GM21737 (cell line): ENCODE data around the gene NTRK3.

ENCODE experiments used
- ATAC-seq: cut with Tn5 transposase; IDR thresholded peaks from one replicate; pipeline ENCODE4 v1.9.1; 2021; ENCODE audit warnings: mild to moderate bottlenecking, moderate library complexity; ENCODE audit not compliant: unreplicated experiment

Gene NTRK3

DNA sequence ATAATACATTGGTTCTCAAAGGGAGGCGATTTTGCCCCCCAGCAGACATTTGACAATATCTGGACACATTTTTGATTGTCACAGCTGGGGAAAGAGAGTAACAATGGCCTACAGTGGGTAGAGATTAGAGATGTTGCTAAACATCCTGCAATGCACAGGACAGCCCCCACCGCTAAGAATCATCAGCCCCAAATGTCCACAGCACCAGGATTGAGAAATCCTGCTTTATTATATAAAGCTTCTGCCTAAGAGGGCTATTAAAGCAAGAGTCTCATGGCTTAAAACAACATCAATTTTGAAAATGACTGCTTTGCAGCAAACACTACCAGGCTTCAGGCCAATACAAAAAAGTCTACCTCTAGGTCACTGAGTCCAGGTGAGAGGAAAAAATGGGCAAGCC is 68.2 kb downstream of the NTRK3 start:
- no peak for ATAC-seq

DNA sequence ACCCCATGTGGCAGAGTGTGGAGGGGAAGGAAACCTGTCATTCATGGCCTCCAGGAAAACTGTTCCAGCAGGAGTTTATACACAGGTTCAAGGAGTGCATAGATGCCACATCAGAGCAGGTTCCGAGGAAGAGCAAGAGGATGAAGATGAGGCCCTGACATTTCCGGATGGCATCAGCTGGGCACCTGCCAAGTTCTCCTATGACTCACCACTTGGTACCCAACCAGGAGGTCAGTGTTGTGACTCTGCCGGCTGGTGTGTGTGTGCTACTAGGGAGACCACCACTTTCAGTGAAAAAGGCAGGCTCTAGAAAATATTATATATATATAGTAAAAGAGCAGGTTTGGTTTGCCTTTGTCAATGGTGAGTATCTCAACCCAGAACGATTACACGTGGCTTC is 69.3 kb downstream of the NTRK3 start:
- no peak for ATAC-seq

DNA sequence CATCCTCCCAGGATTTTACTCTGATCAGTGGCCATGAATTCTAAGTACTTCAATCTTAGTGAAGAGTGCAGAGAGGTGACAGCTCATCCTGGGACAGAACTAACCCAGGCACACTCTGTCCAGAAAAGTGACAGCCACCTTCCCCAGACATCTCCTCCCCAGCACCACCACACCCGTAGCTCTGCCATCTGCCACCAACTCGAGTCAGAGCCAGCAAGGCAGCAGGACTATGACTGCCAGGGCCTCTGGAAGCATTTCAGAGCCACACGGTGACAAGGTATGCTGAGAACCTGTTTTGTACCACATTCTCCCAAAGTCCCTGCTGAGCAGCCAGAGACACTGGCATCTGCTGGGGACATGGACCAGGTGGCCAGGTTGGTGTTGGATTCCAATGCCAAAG is 71.0 kb downstream of the NTRK3 start:
- no peak for ATAC-seq

DNA sequence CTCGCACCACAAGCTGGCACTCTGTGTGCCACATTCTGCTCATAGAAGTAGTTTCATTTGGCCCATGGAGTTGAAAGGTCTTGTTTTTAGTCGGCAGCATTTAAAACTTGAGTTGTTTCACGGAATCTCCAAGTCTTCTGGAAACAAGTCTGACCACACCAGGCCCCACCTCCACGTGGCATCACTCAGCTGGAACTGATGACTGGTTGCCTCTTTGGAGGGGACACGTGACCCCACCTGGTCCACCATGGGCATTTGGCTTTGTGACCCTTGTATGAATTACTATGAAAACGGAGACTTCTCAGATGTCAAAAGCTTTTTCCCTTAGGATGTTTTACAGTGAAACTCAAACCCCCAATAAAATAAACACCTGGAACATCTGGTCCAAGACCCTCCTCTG is 74.9 kb downstream of the NTRK3 start:
- ATAC-seq = no peak

DNA sequence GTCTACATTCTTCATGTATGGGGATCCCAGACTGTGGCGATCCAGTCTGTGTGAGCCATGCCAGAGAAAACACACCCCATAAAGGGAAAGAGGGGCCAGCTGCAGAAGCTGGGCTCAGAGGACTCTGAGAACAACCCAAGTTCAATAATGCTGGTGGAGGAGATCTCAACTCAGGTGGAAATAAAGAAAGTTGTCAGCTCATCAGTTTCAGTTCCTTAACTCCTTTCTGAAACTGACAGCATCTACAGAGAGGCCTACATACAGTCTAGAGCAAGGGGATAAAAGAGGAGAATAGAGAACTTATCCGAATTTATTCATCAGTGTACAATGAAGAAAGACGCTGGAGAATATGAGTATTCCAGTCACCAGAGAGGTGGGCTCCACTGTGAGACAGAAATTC is 77.0 kb downstream of the NTRK3 start:
- peak; percentile 89 for ATAC-seq

DNA sequence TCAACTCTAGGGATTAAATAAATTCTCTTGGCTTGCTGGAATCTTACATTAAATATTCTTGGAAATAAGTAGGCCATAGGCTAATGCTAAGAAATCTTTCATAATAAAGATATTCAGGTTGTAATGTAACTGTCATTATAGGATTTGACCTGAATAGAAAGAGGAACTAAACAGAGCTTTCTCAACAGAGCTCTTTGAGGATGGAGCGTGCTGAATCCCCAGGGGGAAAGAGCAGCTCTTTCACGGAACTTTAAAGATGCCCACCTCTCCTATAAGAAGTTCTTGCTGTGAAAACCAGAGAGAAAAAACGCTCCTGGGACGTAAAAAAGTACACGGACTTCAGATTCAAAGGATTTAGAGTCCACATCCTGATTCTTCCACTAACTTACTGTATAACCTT is 77.9 kb downstream of the NTRK3 start:
- no peak for ATAC-seq

DNA sequence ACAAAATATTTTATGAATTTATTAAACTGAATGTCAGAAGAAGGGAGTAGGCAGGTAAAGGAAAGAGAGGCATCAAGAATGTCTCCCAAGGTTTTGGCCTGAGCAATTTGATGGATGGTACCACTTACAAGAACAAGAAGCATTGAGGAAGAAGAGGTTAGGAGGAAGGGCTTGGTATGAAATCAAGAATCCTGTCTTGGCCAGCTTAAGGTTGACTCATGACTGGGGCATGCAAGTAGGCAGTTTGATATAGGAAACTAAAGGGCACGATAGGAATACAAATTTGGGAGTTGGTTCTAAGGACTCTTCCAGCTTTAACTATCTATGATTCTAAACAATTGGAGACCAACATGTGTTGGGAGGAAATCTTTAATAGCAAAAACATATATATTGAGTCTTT is 79.1 kb downstream of the NTRK3 start:
- no peak for ATAC-seq

DNA sequence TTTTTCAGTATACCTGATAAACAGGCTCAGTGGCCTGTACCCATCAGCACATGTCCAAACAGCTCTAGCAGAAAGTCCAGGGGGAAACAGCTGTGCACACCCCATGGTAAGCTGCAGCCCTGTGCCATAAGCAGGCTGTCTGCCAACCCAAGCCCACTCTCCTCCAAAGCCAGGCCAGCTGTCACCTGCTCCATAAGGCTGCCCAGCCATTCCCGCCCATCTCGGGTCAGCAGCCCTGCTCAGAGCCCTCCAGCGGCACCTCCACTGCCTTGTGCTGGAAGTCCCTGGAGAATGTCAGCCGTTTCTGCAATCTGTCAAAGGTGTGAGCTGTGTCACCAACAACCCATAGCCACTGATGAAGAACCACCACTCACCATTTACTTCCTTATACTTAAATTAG is 82.0 kb downstream of the NTRK3 start:
- no peak for ATAC-seq

DNA sequence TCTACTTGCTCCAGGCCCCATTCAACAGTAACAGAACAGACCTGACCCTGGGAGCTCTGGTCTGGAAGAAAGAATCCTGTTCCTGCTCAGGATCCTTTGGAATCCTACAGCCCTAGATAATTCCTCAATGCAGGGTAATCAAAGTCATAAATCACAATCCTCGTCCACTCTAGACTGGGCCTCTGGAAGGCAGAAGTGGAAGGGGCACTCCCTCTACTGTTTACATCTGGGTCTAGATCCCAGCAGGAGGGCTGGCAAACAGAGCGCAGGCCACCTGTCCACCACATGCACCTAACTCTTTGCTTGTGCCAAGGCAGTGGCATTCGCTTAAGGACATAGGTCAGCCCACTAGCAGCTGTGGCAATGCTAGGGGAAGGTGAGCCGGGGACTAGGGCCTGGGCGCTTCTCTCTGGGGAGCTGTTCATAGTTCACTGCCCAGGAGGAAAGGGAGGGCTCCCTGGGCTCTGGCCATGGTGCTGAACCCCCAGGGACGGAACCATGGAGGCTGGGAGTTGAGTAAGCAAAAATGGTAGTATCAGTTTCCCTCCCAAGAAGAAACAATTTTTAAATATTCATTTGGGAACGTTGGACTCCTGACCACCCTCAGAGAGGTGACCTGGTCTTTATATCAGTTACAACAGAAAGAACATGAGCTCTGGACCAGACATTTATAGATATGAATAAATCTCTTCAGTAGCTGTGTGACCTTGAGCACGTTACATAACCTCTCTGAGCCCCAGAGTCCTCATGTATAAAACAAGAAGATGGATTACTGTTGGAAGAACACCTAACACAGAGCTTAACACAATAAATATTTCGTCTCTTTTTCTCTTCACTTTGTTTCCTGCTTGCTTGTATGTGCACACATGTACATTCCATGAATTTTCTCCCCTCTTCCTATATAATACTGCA is 90.2 kb downstream of the NTRK3 start:
- no peak for ATAC-seq

DNA sequence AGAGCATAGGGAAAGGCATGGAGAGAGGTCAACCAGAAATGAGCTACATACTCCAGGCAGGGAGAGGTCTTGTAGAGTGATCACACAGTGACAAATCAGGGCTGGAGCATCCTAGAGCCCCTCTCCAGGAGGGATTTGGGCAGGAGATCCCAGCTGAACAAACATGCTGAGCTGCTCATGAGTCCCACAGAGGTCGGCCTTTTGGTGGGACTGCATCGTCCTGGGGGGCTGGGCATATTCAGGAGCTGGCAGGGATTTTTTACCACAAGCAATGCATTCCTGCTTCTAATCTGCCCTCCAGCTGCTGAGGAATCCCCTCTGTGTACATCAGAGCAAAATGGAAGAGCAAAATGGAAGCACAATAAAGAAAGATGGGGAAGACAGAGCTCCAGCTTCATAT is 94.9 kb downstream of the NTRK3 start:
- no peak for ATAC-seq

DNA sequence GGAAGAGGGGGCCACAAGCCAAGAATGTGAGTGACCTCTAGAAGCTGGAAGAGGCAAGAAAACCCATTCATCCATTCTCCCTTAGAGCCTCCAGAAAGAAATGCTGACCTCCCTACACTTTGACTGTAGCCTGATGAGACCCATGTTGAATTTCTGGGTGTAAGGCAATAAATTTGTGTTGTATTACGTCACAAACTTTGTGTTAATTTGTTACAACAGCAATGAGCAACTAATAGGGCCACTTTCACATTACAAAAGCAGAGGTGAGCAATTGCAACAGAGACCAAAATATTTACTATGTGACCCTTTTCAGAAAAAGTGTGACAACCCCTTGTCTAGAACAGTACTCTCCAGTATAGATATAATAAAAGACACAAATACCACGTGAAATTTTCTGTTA is 101.2 kb downstream of the NTRK3 start:
- no peak for ATAC-seq

DNA sequence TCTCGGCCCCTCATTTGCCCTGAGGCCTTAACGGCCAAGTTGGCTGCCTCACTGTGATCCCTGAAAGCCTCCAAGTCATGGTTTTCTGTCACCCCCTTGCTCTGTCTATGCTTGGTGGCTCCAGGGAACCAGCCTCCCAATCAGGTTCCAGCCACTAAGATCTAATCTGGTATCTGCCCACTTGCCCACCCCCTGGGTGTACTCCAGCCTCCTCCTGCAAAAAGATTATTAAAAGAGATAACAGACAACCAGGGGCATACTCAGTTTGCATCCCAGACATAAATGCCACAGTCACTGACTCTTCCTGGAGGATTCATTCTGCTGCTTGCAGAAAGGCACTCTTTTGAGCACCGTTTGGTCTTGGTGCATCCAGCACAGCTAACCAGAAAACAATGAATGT is 103.9 kb downstream of the NTRK3 start:
- ATAC-seq = no peak

DNA sequence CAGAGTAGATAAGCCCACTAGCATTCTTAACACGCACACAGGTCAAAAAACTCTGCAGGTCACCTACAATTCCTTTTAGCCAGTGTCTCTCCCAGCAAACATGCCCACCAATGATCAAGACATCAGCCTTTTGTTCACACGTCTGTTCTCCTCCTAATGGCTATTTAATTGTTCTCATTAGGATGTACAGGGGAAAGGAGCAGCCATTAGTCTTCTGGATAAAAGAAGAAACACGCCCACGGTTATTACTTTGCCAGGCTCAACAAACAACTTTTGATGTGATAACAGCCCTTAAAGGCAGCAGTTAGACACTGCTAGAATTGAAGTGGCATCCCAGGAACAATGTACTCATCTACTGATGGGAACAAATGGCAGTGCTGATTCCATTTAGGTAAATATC is 108.8 kb downstream of the NTRK3 start:
- ATAC-seq = no peak

DNA sequence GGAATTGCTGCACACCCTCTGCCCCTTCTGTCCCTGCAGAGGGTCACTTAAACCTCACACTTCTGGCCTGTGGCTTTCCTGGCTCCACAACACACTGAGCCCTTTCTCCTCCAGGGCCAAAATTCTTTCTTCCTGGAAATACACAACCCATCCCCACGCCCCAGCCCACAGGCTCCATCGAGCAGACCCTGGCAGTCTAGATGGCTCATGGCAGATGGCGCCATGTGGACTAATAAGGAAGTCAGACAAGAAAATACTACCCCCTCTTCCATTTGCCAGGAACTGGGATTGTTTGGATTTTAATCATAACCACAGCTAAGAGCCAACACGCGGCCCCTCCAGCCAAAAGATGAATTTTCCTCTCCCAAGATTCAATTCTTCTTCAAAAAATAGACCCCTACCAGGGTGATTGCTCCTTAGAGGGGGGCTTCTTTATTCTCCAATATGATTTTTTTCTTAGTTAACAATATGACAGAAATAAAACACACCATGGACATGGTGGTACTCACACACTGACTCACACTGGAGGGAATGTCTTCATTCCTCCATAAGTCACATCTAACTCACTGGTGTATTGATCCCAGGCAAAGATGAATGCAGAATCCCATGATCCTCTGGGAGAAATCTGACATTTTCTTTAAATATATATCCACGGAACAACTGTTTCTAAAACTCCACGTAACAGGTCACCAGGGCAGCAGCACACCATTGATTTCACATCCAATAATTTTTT is 111.5 kb downstream of the NTRK3 start:
- no peak for ATAC-seq

DNA sequence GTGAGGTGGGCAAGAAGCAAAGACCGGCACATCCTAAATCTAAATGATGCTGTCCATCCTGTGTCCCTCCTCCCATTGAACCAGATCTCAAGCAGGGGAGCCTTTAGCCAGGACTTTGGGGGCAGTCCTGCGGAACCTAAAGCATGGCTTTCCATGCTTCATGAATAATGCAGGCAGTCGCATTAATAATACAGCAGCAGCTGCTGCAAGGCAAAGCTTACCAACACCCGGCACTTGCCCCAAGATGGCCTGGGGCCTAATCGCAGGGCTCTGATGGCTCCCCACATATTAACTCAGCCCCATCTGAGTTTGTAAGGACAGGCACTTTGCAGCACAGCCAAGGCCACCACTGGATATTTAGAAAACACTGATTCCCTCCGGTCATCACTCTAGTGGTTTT is 114.4 kb downstream of the NTRK3 start:
- ATAC-seq = no peak

DNA sequence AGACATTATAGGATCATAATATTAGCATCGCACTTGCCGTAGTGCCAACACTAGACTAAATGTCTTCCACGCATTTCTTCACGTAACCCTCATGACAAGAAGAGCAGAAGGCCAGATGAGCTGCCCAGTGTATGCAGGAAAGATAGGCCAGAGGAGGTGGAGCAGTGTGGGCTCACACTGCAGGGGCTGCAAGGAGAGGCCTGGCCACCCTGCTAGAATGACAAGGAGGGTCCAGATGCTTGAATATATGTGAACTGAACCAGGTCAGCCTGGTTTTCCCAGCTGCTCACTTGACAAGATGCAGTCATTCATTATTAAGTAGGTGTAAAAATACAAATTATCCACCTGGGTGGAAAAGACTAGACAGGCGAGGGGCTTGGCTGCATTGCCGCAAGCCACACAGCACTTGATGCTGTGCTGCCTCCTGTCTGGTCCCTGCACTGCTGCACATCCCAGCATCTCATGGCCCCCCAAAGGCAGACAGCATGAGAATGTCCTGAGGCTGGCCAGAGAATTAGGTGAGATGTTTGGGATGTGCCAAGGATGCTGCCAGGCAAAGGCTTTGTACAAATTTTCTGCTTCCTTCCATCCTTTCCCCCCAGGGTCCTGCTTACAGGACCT is 115.2 kb downstream of the NTRK3 start:
- ATAC-seq = no peak

DNA sequence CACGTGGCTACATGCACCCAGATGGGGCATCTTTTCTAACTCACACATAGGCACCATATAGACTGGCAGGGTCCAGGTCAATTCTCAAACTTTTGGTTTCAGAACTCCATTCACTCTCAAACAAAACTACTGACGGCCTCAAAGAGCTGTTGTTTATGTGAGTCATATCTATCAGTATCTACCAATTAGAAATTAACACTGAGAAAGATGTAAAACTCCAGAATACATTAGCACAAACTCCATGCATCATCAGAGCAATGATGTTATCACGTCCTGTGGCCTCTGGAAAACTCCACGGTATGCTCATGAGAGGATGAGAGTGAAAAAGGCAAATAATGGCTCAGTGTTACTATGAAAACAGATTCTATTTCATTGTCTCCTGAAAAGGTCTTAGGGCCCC is 116.1 kb downstream of the NTRK3 start:
- ATAC-seq = no peak

DNA sequence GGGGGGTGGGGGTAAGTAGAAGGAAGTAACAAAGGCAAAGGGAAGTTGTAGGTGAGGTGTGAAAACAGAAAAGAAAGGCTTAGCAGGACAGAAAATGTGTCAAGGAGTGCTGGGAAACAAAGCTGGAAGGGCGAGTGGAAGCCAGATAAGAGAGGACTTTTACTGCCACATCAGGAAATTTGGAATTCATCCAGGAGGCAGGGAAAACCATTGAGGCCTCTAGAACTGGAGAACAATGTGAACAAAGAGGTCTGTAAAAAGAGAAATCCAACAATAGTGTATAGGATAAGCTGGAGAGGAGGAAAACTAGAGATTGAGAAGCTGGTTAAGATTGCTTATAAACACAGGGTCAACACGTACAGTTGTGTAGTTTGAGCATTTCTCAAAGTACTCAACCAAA is 116.6 kb downstream of the NTRK3 start:
- ATAC-seq = no peak

DNA sequence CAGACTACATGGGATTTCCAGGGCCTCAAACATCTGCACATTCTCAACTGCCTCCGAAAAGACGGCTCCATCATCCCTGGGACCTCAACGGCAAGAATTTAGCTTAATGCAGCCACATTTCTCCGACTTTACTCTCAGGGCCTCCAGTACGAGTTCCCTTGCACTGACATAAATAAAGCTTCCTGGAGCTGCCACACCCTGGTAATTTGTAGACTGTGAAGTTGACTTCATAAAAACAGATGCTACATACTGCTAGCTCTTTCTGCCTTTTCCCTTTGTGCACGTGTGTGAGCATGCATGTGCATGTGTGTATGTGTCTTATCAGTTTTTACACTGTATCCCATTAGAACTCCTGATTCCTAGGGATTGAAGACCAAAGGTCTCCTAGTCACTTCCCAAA is 122.7 kb downstream of the NTRK3 start:
- ATAC-seq = no peak

DNA sequence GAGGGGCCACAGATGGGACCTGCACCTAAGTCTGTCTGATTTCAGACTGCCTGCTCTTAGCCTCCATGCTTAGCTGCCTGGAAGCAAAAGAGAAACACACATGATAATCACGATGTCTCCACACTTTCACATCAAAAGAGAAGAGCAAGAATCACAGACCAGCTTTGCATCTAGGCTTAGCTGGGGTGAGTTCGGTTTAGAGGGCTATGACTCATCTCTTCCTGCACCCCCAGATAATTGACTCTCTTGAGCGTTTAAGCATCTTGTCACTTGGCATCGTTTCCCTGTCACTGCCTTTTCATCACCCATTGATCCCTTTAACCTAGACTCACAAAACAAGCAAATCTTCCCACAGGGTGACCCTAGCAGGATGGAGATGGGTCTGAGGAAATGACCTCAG is 124.0 kb downstream of the NTRK3 start:
- ATAC-seq = no peak

DNA sequence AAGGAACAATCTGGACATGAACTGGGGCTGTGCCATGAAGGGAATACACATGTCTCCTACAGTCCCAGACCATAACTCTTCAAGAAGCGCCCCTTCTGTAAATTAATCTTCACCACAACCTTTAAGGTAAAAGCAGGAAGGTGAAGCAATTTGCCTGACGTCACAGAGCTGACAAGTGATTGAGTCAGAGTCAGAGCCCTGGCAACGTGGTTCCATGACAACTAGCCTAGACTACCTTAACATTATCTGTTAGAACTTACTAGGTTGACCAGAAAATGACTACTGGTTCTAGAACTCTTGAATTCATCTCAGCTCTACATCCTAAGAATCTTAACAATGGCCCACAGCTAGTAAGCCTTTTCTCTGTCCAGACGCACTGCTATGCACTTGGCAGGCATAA is 124.6 kb downstream of the NTRK3 start:
- no peak for ATAC-seq

DNA sequence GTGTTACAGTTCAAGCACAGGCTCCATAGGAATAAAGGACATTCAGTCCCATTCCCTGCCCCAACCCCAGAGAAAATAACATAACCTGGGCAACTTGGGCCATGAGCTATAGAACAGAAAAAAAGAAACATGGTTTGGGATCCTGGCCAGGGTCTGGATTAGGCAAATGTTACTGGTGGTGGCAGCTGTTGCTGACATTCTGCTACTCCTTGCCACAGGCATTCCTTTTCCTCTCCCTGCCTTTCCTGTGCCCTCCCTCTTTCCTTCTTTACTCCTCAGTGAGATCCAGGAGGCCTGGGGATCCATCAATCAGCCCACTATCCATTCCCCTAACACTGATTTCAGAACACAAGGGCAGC is 129.1 kb downstream of the NTRK3 start:
- ATAC-seq = no peak
